ENCODE results near the gene TBC1D20.
A peak's percentile ranks its signal among the peaks of the same experiment; 100 is the strongest.
"Not testable (repeated sequence)": the region's sequence is repeated elsewhere in the genome, so short reads cannot be mapped to it uniquely, and the experiment has no call there.

Gene TBC1D20, protein sequence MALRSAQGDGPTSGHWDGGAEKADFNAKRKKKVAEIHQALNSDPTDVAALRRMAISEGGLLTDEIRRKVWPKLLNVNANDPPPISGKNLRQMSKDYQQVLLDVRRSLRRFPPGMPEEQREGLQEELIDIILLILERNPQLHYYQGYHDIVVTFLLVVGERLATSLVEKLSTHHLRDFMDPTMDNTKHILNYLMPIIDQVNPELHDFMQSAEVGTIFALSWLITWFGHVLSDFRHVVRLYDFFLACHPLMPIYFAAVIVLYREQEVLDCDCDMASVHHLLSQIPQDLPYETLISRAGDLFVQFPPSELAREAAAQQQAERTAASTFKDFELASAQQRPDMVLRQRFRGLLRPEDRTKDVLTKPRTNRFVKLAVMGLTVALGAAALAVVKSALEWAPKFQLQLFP

DNA sequence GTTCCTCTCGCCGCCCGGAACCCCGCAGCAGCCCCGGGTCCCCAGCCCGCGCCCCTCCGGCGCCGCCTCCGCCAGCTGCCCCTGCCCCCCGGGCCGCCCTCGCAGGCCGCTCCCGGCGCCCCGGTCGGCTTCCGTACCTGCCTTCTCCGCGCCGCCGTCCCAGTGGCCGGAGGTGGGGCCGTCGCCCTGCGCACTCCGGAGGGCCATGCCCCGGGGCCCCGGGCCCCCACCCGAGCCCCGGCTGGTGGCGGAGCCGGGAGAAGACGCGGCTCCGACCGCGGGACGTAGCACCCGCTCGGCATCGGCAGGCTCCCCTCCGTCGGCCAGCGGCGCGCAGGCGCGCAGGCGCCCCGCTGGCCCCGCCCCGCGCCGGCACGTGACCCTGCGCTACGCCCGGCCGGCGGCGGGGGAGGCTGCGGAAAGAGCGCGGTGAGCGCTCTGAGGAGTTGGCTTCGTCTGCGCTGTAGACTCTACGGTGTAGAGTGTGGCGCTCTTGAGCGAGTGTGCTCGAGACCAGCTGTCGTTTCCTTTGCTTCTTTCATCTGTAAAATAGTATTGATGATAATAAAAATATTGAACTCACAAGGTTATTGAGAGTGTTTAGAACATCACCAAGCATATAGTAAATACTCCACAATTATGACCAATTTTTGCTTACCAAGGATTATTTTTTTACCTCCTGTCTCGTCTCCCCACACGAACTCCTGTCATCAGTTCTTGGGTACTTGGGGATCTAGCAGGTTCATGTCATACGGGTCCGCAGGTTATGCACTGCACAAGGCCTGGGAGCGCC, at the start of gene TBC1D20:
TSS of gene TBC1D20 (minus strand) at position 335 of the 793 bp plus-strand sequence. CDS start at position 207, 128 bp downstream.
- peak in 56 of 58 donors; percentile 25 to 87 (median 76) for DNase-seq

DNA sequence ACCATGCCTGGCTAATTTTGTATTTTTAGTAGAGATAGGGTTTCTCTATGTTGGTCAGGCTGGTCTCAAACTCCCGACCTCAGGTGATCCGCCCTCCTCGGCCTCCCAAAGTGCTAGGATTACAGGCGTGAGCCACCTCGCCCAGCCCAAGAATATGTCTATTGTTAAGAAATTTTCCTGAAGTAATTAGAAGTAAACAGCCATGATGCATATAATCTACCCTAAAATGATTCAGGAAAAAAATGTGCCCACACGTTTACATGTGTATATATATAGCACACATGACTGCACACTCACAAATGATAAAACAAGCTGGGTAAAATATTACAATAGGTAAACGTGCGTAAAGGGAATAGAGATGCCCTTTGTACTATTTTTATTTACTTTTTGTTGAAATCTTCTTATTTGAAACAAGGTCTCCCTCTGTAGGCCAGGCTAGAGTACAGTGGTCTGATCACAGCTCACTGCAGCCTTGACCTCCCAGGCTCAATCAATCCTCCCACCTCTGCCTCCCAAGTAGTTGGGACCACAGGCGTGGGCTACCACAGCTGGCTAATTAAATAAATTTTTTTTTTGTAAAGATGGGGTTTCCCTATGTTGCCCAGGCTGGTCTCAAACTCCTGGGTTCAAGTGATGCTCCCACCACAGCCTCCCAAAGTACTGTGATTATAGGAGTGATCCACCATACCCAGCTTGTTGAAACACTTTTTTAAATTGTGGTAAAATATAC, 48.2 kb upstream of the TBC1D20 start:
- DNase-seq = not testable (repeated sequence)

DNA sequence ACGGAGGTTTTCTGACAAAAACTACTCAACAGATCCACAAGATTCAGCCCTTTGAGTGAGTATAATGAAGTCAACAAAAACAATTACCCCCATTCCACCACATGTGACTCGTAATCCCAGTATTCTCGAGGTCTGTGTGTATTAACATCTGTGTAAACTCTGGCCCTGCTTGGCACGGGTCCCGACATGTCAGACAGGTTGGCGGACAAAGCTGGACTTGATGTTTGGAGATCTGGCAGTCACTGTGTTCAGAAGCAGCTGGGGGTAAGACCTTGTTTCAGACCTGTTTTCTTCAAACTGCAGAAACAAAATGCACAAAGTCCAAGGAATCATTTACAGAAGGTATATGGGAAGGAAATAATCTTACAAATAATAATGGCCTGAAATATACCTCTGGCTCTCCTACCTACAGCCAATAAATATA, 46.0 kb upstream of the TBC1D20 start:
- DNase-seq = not testable (repeated sequence)

DNA sequence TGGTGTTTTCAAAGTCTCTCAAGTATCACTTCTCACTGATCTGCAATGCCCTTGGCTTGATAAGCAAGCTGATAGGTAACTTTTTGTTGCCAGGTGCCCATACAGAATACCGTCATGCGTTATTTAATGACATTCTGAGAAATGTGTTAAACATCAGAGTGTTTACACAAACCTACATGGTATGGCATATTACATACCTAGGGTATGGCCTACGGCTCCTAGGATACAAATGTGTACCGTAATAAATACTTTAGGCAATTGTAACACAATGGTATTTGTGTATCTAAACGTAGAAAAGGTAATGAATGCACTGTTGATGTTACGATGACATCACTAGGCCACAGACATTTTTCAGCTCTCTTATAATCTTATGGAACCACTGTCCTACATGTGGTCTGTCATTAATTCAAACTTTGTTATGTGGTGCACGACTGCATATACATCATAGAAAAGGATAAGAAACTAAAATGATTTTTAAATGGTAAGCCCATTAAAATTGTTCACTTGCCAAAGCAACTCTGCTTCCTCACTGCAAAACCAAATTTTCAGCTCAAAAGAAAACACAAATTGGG, 45.5 kb upstream of the TBC1D20 start:
- DNase-seq = no peak

DNA sequence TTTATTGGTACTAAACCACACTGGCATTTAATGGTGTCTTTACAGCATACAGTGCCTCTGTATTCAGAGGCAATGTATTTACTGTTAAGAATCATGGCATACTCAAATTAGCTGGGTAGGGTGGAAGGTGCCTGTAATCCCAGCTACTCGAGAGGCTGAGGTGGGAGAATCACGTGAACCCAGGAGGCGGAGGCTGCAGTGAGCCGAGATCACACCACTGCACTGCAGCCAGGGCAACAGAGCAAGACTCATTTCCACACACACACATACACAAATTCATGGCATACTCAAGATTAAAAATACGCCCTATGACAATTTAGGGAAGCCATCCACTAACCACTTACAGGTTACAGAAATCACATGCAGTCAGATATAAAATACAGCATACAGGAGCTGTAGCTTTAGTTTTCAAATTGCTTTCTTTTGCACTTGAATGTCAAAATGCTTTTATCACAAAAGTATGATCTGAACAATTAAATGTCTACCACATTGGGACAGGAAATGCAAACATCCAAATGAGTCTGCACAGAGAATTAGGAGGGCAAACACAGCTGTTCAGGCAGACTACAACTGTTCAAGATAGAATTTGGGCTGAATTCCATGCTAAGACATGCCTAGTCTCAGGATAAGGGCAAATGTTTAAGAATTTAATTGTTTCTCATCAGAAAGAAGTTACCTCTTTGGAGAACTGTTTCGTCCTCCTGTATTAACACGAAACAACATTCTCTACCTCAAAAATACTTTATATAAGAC, 44.8 kb upstream of the TBC1D20 start:
- DNase-seq = no peak

DNA sequence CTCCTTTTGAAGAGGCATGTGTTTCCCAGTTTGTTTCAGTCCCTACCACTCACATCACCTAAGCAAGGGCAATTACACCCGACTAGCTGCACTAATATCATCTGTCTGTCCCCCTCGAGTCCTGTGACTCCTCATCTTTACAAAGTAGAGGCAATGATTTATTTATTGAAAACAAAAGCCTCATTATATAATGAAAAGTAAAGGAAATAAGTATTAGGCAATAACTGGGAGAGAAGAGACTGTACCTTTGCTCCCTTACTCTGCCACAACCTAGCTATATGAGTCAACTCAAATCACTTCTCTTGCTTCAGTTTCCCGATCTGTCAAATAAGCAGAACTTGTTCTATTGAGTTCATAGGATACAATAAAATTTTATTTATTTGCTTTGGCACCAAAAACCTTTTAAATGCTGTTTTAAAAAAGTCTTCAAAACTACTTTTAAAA, 42.3 kb upstream of the TBC1D20 start:
- no peak for DNase-seq

DNA sequence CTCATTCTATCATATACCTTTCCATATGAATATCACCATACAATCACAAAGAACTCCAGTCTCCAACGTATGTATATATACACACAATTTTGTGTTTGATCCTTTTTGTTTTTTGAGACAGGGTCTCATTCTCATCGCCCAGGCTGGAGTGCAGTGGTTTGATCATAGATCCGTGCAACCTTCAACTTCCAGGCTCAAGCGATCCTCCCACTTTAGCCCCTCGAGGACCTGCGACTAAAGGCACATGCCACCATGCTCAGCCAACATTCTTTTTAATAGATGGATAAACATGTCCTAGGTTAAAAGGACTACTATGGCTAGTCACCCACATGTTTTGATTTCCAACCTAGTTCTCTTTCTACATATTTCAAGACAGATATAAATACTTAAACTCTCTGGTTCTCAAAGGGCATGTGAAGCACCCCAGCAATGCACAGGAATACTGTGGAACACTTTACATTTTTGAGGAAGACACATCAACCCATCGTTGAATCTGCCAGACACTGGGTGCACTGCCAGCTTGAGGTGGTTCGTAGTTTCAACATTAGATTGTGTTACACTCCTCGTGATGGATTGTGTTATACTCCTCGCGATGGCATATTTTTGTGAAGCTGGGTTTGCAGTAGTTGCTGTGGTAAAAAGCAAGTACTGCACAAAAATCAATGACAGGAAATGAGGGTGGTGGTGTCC, 40.9 kb upstream of the TBC1D20 start:
- DNase-seq = no peak

DNA sequence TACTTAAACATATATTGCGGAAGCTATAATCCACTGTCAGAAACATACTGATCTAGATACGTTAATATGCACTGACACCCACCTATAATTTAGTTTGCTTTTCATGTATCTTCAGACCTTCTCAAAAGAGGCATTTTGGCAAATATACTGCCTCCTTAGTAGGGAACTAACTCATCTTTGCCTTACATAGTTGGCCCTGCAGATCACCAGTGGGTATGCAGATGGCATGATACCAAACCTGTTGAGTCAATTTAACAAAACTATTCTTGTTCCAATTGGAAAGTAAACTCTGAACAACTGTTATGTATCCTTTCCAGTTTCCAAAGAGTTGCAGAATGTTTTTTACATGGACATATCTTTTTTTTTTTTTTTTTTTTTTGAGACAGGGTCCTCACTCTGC, 35.6 kb upstream of the TBC1D20 start:
- DNase-seq = no peak

DNA sequence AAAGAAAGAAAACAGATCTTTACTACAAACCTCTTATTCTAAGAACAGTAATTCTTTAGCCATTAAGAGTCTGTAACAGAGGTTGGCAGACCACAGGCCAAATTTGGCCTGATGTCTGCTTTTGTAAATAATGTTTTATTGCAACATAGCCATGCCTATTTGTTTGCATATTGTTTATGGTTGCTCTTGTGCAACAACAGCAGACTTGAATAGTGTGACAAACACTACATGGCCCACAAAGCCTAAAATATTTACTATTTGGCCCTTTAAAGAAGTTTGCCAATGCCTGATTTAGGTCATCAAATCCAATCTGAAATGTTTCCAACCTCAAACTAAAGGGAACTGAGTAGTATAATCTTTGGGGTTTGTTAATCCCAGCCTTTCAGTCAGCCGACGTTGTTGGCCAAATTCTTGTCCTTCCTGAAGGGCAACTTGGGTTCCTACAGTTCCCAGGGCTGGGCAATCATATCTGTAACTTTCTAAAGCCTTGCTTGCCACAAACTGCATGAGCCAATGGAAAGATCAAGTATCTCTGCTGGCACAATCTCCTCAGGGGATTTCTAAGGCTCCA, 33.9 kb upstream of the TBC1D20 start:
- no peak for DNase-seq

DNA sequence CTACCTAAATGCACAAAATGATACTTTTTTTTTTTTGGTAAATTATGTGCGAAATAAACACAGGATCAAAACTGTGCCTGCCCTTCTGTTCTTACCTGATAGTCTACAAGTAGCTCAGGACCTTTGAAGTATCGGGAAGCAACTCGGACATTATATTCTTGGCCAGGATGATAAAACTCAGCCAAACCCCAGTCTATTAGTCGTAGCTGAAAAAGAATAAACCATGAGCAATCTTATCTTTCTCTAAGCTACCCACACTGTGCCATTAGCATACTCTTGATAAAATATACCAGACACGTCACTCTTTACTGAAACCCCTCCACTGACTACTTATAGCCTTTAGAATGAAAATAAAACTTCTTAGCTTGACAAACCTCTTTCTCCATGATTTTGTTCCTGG, 29.8 kb upstream of the TBC1D20 start:
- DNase-seq = no peak

DNA sequence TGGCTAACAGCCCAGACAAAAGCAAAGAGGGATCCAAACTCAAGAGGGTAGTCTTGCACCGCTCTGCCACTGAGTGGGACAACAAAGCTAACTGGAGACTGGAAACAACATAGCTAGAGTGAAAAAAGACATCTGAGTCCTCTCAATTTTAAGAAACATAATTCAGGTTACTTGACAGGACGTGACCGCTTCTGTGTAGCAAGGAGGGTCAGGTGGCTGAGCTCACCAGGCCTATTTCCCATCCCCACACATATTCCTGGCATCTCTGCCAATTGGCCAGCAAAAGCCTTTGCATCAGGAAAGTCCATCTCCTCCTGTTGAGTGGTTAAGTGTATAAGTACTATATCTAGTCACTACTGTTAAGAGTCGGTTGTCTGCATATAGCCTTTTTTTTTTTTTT, 25.3 kb upstream of the TBC1D20 start:
- DNase-seq = no peak

DNA sequence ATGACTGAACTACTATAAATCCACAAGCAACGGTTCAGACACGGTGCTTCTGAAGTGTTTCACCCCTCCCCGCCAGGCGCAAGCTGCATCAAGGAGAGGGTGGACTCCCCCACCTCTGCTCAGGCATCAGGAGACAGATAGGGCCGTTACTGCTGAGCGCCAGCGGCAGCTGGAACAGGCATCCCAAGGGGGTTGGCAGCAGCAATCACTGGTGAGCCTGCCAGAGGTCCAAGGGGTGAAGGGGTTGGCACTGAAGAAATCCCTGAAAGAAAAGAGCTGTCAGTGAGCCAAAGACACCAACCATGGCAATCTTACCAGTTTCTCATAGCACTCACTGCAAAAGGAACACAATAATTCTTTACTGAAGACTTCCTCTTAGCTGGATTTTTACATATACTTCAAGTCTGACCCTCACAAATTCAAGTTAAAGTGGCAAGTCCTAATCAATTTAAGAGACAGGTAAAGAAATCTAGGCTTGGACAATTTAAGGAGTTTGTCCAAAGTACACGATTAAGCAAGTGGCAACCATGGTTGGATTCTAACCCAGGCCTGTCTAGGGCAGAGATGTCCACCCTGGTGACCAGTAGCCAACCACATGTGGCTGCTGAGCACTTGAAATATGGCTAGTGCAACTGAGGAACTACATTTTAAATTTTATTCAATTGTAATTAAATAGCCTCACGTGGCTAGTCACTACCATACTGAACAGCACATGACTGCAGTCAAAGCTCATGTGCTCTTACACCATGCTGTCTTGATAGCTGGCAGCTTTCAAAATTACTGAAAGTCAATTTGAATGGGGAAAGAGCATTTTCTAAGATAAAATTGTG, 21.7 kb upstream of the TBC1D20 start:
- DNase-seq = peak in 18 of 58 donors; percentile 1 to 32 (median 12)

DNA sequence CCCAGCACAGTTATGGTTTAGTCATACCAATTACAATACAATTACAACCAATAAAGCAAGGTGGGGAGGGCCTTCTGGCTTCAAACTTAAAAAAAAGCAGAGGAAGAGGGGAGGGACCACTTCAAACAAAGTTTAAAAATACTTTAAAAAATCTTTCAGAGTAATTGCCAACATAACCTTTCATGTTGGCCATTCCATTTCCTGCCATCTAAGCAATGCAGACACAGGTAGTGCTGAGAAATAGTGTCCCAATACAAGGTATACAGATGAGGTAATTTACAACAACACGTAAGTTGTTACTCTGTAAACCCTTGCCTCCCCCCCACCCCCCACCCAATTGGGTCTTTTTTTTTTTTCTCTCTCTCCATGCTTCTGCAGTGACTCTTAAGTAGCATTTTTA, 18.8 kb upstream of the TBC1D20 start:
- no peak for DNase-seq

DNA sequence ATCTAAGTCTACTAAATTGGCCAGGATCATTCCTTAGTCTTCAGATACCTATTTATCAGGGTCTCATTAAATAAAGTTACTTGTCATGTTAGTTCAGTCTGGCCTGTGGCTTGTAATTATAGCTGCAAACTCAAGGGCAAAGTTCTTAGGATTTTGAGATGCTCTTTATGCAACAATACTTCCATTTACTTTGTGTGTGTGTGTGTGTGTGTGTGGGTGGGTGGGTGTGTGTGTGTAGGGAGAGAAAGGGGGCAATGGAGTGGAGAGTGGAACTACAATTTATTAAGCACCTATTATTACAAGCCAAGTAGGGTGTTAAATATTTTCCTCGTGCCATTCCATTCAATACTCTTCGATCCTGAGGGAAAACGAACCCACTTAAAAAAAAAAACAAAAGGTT, 17.7 kb upstream of the TBC1D20 start:
- no peak for DNase-seq

DNA sequence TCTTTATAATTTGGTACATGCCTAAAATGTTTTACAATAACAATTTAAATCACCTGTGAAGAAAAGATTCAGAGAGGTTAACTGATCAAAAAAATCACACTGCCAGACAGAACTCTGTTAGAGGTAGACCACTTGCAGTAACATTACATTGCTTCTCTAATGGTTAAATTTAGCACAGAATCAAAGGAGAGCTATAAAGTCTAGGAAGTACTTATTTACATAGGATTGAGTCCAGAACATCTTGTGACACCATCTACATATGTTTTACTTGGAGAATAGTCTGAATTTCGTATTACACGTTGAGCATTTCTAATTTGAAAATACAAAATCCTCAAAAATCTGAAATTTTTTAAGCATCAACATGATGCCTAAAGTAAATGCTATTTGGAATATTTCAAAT, 17.2 kb upstream of the TBC1D20 start:
- DNase-seq = no peak

DNA sequence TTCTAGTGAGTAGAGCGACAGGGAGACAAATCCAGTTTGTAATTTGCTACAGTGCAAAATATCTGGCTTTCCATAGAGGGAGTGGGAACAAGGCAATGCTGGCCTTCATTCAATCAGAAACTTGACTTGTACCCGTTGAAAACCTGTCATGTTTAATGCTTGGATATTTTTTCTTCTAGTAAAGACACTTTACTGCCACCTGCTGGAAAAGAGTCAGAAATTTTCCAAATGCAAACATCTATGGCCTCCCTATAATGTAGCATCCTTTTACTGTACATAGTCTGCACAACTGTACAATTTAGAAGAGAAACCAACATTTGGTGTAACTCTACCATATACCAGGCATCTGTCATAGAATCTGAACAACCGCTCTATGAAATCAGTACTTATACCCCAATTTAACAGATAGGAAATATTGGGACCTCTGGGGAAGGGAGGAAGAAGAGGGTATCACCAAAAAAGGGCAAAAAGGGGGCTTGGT, 16.7 kb upstream of the TBC1D20 start:
- DNase-seq = peak in 2 of 58 donors; percentile 18 to 61

DNA sequence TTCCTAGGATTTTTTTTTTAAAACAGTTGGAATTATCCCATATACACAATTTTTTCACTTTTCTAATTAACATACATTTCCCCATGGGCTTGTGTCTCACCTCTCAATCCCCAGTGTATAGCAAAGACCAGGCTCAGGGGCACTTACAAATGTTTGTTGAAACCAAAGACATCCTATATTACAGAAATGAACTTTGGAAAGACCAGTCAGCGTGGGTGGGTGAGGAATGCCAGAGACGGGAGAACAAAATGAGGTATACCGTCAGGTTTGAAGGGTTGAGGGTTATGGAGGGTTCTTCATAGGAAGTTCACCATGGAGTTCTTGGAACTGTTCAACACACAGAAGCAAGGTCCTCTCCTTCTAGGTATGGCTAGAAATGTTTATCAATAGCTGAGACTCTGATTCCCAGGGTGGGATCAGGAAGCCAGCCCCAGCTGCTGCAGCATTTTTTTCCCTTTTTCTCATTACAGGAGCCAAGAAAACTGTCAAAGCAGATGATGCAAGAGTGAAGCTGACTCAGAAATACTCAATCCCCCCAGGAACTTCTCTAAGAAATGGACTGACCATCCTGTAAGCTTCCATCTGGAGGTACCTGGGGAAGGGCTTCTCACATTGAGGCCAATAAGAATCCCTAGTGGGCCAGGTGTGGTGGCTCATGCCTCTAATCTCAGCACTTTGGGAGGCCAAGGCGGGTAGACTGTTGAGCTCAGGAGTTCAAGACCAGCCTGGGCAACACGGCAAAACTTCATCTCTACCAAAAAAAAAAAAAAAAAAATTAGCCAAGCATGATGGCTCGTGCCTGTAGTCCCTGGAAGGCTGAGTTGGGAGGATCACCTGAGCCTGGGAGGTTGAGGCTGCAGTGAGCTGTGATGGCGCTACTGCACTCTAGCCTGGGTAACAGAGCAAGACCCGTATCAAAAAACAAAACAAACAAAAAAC, 15.9 kb upstream of the TBC1D20 start:
- DNase-seq = no peak
